ENCODE results near the gene SLC25A25. TPM values are rescaled to one million over a fixed set of nuclear protein-coding genes. Genes with fewer than 3 reads are reported as not detected.
"Not testable (repeated sequence)": the region's sequence is repeated elsewhere in the genome, so short reads cannot be mapped to it uniquely, and the experiment has no call there.

SLC25A25 gene
- total RNA-seq, 1 experiment from 2014 or later, result 27.8 TPM

- no peak for DNase-seq (ENCODE audit: low spot score)
Observed at GRCh38 chr9:128051932-128052709, 15.9 kb upstream of the SLC25A25 start.

- DNase-seq (ENCODE audit: low spot score), result no peak
Observed at GRCh38 chr9:128053560-128053959, 14.5 kb upstream of the SLC25A25 start.

- DNase-seq (ENCODE audit: low spot score), result no peak
Observed at GRCh38 chr9:128054087-128054486, 13.9 kb upstream of the SLC25A25 start.

- no peak for DNase-seq (ENCODE audit: low spot score)
Observed at GRCh38 chr9:128055344-128056040, 12.5 kb upstream of the SLC25A25 start.

GRCh38 chr9:128056086-128056485 is 11.9 kb upstream of the SLC25A25 start:
- no peak for DNase-seq (ENCODE audit: low spot score)

GRCh38 chr9:128056887-128057723 is 10.9 kb upstream of the SLC25A25 start:
- no peak for DNase-seq (ENCODE audit: low spot score)

GRCh38 chr9:128057724-128058409 is 10.2 kb upstream of the SLC25A25 start:
- no peak for DNase-seq (ENCODE audit: low spot score)

- DNase-seq (ENCODE audit: low spot score), result no peak
Observed at GRCh38 chr9:128059365-128059983, 8.6 kb upstream of the SLC25A25 start.

GRCh38 chr9:128061275-128061960 is 6.6 kb upstream of the SLC25A25 start:
- DNase-seq (ENCODE audit: low spot score), result no peak

- DNase-seq (ENCODE audit: low spot score), result no peak
Observed at GRCh38 chr9:128062279-128062678, 5.8 kb upstream of the SLC25A25 start.

- no peak for DNase-seq (ENCODE audit: low spot score)
Observed at GRCh38 chr9:128062846-128063831, 4.9 kb upstream of the SLC25A25 start.

- no peak for DNase-seq (ENCODE audit: low spot score)
Observed at GRCh38 chr9:128065907-128066712, 1.9 kb upstream of the SLC25A25 start.

- DNase-seq (ENCODE audit: low spot score), result peak; percentile 100
Observed at GRCh38 chr9:128066713-128067644, 1.1 kb upstream of the SLC25A25 start, which contains the start of gene NAIF1. NAIF1 (minus strand) TSS chr9:128067320; CDS start chr9:128067101, 219 bp downstream.

GRCh38 chr9:128068386-128069205 is 564 bp downstream of the SLC25A25 start:
- no peak for DNase-seq (ENCODE audit: low spot score)

- no peak for DNase-seq (ENCODE audit: low spot score)
Observed at GRCh38 chr9:128070874-128071273, 2.8 kb downstream of the SLC25A25 start.

GRCh38 chr9:128071475-128071874 is 3.4 kb downstream of the SLC25A25 start:
- DNase-seq (ENCODE audit: low spot score), result not testable (repeated sequence)

Measured in A172 (cell line).